Measurements from ENCODE around the gene VPS39. TPM values are rescaled to one million over a fixed set of nuclear protein-coding genes. Genes with fewer than 3 reads are reported as not detected.
"Not testable (repeated sequence)": the region's sequence is repeated elsewhere in the genome, so short reads cannot be mapped to it uniquely, and the experiment has no call there.

The VPS39 gene
- total RNA-seq, 1 donor from 2014 or later, result 91.9 TPM

DNA sequence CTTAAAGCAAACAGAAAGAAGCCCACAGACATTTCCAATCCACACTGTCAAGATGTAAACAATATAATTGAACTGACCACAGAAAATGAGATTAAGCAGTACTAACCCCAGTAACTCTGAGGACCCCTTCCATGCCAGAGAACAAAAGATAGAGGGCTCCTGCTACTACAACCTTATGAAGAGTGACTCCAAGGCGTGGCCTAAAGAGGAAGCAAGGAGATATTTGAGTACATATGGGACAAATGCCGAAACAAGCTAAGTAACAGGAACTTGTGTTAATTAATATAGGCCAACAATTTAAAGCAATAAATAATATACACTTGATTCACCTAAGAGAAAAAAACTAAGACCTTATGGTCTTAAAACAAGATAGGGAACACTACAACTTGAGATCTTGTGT lies 25.0 kb upstream of the VPS39 start:
- H3K36me3 ChIP-seq, result peaks cover 69 to 89% of the 10 kb centered on the region in 2 donors
- intact Hi-C loops (cut with DNase I), result no loop called here
- no peak for DNase-seq (ENCODE audit: low spot score in 2 of 2)
- no peak overlapping the region for H3K4me3 ChIP-seq
- no peak for TF ChIP-seq CTCF (IDR thresholded peaks at IDR 0.05)
- H3K27me3 ChIP-seq, result no peaks in the 10 kb centered on the region
- no peaks in the 10 kb centered on the region for H3K9me3 ChIP-seq
- no peaks in the 10 kb centered on the region for H3K4me1 ChIP-seq
- no peak overlapping the region for H3K27ac ChIP-seq

- Histone ChIP-seq H3K27me3 (no peaks in the 10 kb centered on the region), H3K27ac (no peak overlapping the region), H3K4me1 (no peaks in the 10 kb centered on the region), H3K4me3 (no peak overlapping the region), H3K9me3 (no peaks in the 10 kb centered on the region), H3K36me3 (peaks cover 70 to 94% of the 10 kb centered on the region in 2 donors)
- intact Hi-C loops (cut with DNase I), result no loop called here
- no peak for TF ChIP-seq CTCF (IDR thresholded peaks at IDR 0.05)
- no peak for DNase-seq (ENCODE audit: low spot score in 2 of 2)
These were observed 24.5 kb upstream of the VPS39 start for GRCh38 chr15:42232606-42233005.

GRCh38 chr15:42231088-42231487 lies 23.0 kb upstream of the VPS39 start:
- TF ChIP-seq CTCF (IDR thresholded peaks at IDR 0.05), result no peak
- no peaks in the 10 kb centered on the region for H3K9me3 ChIP-seq
- H3K27me3 ChIP-seq, result no peaks in the 10 kb centered on the region
- intact Hi-C loops (cut with DNase I), result no loop called here
- peaks cover 74 to 95% of the 10 kb centered on the region in 2 donors for H3K36me3 ChIP-seq
- DNase-seq (ENCODE audit: low spot score in 2 of 2), result no peak
- H3K27ac ChIP-seq, result no peak overlapping the region
- H3K4me1 ChIP-seq, result no peaks in the 10 kb centered on the region
- no peak overlapping the region for H3K4me3 ChIP-seq

- intact Hi-C loops (cut with DNase I); H3K9me3 ChIP-seq; H3K27me3 ChIP-seq; H3K4me1 ChIP-seq; H3K27ac ChIP-seq; H3K4me3 ChIP-seq; DNase-seq (ENCODE audit: low spot score in 2 of 2): not testable (repeated sequence)
- H3K36me3 ChIP-seq, result peaks cover 64 to 95% of the 10 kb centered on the region in 2 donors
These were observed 20.9 kb upstream of the VPS39 start for GRCh38 chr15:42228981-42229380.

DNA sequence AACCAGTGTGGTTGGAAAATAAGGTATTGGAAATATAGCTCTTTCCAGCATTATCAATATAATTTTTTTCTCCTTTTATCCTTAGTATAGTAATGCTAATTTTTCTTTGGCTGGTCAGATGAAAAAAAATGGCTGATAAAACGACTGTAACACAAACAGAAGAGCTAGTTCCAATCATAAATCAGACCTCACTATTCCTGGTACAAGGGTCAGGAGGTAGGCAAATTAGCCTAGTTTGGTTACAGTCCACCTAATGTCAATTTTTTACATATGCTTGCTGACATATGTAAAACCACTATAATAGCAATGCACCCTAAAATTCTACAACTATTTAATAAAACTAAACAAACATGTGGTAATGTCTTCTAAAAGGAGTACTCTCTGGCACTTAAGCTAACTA lies 19.9 kb upstream of the VPS39 start:
- Histone ChIP-seq H3K27me3 (no peaks in the 10 kb centered on the region), H3K36me3 (peaks cover 56 to 97% of the 10 kb centered on the region in 2 donors), H3K4me3 (no peak overlapping the region), H3K9me3 (no peaks in the 10 kb centered on the region), H3K27ac (no peak overlapping the region), H3K4me1 (no peaks in the 10 kb centered on the region)
- TF ChIP-seq CTCF (IDR thresholded peaks at IDR 0.05), result no peak
- intact Hi-C loops (cut with DNase I), result no loop called here
- DNase-seq (ENCODE audit: low spot score in 2 of 2), result no peak

DNA sequence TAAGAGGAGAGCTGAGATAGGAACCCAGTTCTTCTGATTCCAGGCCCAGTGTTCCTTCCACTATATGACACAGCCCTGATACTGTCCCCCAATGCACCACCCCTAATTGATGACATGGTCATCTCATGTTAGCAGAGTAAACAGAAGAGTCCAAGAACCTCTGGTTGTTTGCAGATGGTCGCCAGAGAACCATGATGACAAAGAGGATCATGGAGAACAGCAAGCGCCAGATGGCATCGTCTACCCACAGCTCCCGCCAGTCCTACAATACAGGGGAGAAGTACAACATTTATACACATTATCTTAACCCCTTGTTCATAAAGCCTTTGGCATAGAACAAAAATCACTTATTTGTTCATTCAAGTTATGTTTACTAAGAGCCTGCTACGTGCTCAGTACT lies 18.5 kb upstream of the VPS39 start:
- no peak overlapping the region for H3K4me3 ChIP-seq
- intact Hi-C loops (cut with DNase I), result no loop called here
- no peak overlapping the region for H3K27ac ChIP-seq
- no peak for DNase-seq (ENCODE audit: low spot score in 2 of 2)
- H3K4me1 ChIP-seq, result no peaks in the 10 kb centered on the region
- peaks cover 48 to 96% of the 10 kb centered on the region in 2 donors for H3K36me3 ChIP-seq
- H3K27me3 ChIP-seq, result no peaks in the 10 kb centered on the region
- no peaks in the 10 kb centered on the region for H3K9me3 ChIP-seq
- TF ChIP-seq CTCF (IDR thresholded peaks at IDR 0.05), result no peak

Data from ascending aorta (tissue), 2 donors.